Keratinocyte (primary cell): ENCODE results near the gene TRPT1. TPM values are rescaled to one million over a fixed set of nuclear protein-coding genes. Genes with fewer than 3 reads are reported as not detected.

Experiments
- DNase-seq: peaks from one replicate; pipeline ENCODE4 v3.0.0-alpha.2; 2011; ENCODE audit warnings: low read depth, missing footprints, low spot score
- FAIRE-seq: peaks from 2 replicates; lab custom pipeline; 2011; peaks lifted over from hg19 to GRCh38; lab: Jason Lieb, UNC
- H2AFZ ChIP-seq: 2 replicates; pipeline ENCODE4 v1.6.0; 2012; ENCODE audit warnings: low read length, control low read depth, inconsistent platforms; ENCODE audit not compliant: control insufficient read depth
- H3K27ac ChIP-seq: 2 replicates; pipeline ENCODE4 v1.5.1; 2011; ENCODE audit warnings: low read length; ENCODE audit not compliant: control insufficient read depth, insufficient read depth
- H3K27me3 ChIP-seq: 3 replicates; pipeline ENCODE4 v1.6.0; 2011; ENCODE audit warnings: low read length; ENCODE audit not compliant: control insufficient read depth, insufficient read depth; ENCODE audit errors: extremely low read depth
- H3K36me3 ChIP-seq, 2 experiments: 2 replicates in 1 of 2; 3 replicates in 1 of 2; pipeline ENCODE4 v1.5.1; 2011; ENCODE audit warnings: low read length in 2 of 2, mild to moderate bottlenecking in 1 of 2; ENCODE audit not compliant: control insufficient read depth in 2 of 2, insufficient read depth in 2 of 2; ENCODE audit errors: extremely low read depth in 1 of 2
- H3K4me1 ChIP-seq: 3 replicates; pipeline ENCODE4 v1.5.1; 2011; ENCODE audit warnings: low read length; ENCODE audit not compliant: control insufficient read depth, insufficient read depth; ENCODE audit errors: extremely low read depth
- H3K4me2 ChIP-seq: 3 replicates; pipeline ENCODE4 v1.6.0; 2011; ENCODE audit warnings: low read depth, low read length; ENCODE audit not compliant: control insufficient read depth, insufficient read depth; ENCODE audit errors: extremely low read depth
- H3K4me3 ChIP-seq, 3 experiments: fragments of 200-600 bp in 1 of 3; sonication (generic) in 1 of 3; 2 replicates in 2 of 3; 3 replicates in 1 of 3; pipeline ENCODE4 v1.5.1; 2011 to 2016; ENCODE audit warnings: low read length in 3 of 3, mild to moderate bottlenecking in 3 of 3, control low read depth in 2 of 3, inconsistent platforms in 1 of 3, low read depth in 1 of 3, mixed read lengths in 1 of 3, mixed run types in 1 of 3, moderate library complexity in 1 of 3; ENCODE audit not compliant: control insufficient read depth in 2 of 3, insufficient read depth in 2 of 3; ENCODE audit errors: extremely low read depth in 1 of 3
- H3K79me2 ChIP-seq: 2 replicates; pipeline ENCODE4 v1.6.0; 2012; ENCODE audit warnings: low read length; ENCODE audit not compliant: control insufficient read depth, insufficient read depth
- H3K9ac ChIP-seq: 3 replicates; pipeline ENCODE4 v1.6.0; 2011; ENCODE audit warnings: low read length; ENCODE audit not compliant: control insufficient read depth, insufficient read depth; ENCODE audit errors: extremely low read depth
- H3K9me1 ChIP-seq: 3 replicates; pipeline ENCODE4 v1.6.0; 2011; ENCODE audit warnings: low read length; ENCODE audit not compliant: control insufficient read depth, insufficient read depth; ENCODE audit errors: extremely low read depth
- H3K9me3 ChIP-seq: 2 replicates; pipeline ENCODE4 v1.5.1; 2012; ENCODE audit warnings: low read depth, low read length; ENCODE audit not compliant: control insufficient read depth
- H4K20me1 ChIP-seq: 3 replicates; pipeline ENCODE4 v1.6.0; 2011; ENCODE audit warnings: low read length; ENCODE audit not compliant: control insufficient read depth, insufficient read depth; ENCODE audit errors: extremely low read depth
- CTCF ChIP-seq, 3 experiments: IDR thresholded peaks in 1 of 3; conservative IDR thresholded peaks in 1 of 3; optimal IDR thresholded peaks in 1 of 3; 2 replicates in 2 of 3; 3 replicates in 1 of 3; pipeline versions ENCODE3 to v1.5.1; 2011; ENCODE audit warnings: low read length in 3 of 3, mild to moderate bottlenecking in 3 of 3, moderate library complexity in 2 of 3, control low read depth in 1 of 3, inconsistent platforms in 1 of 3; ENCODE audit not compliant: insufficient read depth in 2 of 3; ENCODE audit errors: extremely low read depth in 1 of 3
- EZH2 ChIP-seq: IDR thresholded peaks from one replicate; pipeline ENCODE4 v1.6.1; 2012; ENCODE audit warnings: inconsistent platforms, mild to moderate bottlenecking, low read length, moderate library complexity
- dilution Hi-C: fragments of 300-500 bp; cut with MboI; formaldehyde crosslinking; loops from one replicate; pipeline ENCODE4 v1.7.0; 2020; ENCODE audit warnings: low sequenced_read_pairs; ENCODE audit not compliant: extremely low pct_ligation_motif_present
- polyA plus RNA-seq, 5 experiments: library from polyadenylated mRNA; depleted of rRNA in 3 of 5; stranded (reverse) in 3 of 5; stranded (forward) in 1 of 5; unstranded in 1 of 5; fragments of >200 nt; gene quantifications; 1 replicate in 1 of 5; 2 replicates in 3 of 5; 3 replicates in 1 of 5; pipeline versions ENCODE4 v1.2.1 to v1.2.3, GENCODE V29; 2011 to 2012; ENCODE audit warnings: missing spikeins in 2 of 5, low read depth in 1 of 5, low replicate concordance in 1 of 5

Gene TRPT1
- polyA plus RNA-seq, 1 donor (not counting 4 experiments of a cell fraction or from before 2014, with no cell fraction given): 15.5 TPM

GRCh38 chr11:64185175-64185692 is 40.8 kb downstream of the TRPT1 start:
- H3K4me3 ChIP-seq: peak overlapping the region; percentile 76 to 89 (median 88)
- peak overlapping the region; percentile 78 for H3K9ac ChIP-seq
- H4K20me1 ChIP-seq: peaks cover 4% of the 10 kb centered on the region
- H3K79me2 ChIP-seq: peaks cover 21% of the 10 kb centered on the region
- peak overlapping the region; percentile 74 for H2AFZ ChIP-seq
- peak overlapping the region; percentile 99 for H3K4me2 ChIP-seq
- no peaks in the 10 kb centered on the region for H3K9me3 ChIP-seq
- peaks cover 0 to 12% of the 10 kb centered on the region in 2 experiments for H3K36me3 ChIP-seq
- DNase-seq (no peak), FAIRE-seq (no peak)
- TF ChIP-seq EZH2: no peak
- TF ChIP-seq CTCF (optimal IDR thresholded peaks at IDR 0.05 in 1 of 3, IDR thresholded peaks at IDR 0.05 in 1 of 3, conservative IDR thresholded peaks at IDR 0.05 in 1 of 3; ENCODE audit: extremely low read depth in 1 of 3, insufficient read depth in 2 of 3, low read length in 3 of 3): peak; percentile 16 to 42 (median 31)
- dilution Hi-C loops: no loop called here
- no peaks in the 10 kb centered on the region for H3K27me3 ChIP-seq
- peak overlapping the region; percentile 69 for H3K27ac ChIP-seq
- no peaks in the 10 kb centered on the region for H3K9me1 ChIP-seq
- peaks cover 19% of the 10 kb centered on the region for H3K4me1 ChIP-seq

GRCh38 chr11:64183890-64184289 is 42.1 kb downstream of the TRPT1 start:
- no peak for TF ChIP-seq EZH2
- FAIRE-seq: no peak
- Histone ChIP-seq H3K4me2 (no peak overlapping the region), H3K27ac (no peak overlapping the region), H3K79me2 (peaks cover 21% of the 10 kb centered on the region), H3K27me3 (no peaks in the 10 kb centered on the region), H3K9me1 (no peaks in the 10 kb centered on the region), H3K9ac (no peak overlapping the region), H4K20me1 (no peaks in the 10 kb centered on the region), H3K36me3 (peaks cover 0 to 8% of the 10 kb centered on the region in 2 experiments), H3K4me3 (no peak overlapping the region), H3K4me1 (peaks cover 19% of the 10 kb centered on the region), H2AFZ (no peak overlapping the region), H3K9me3 (no peaks in the 10 kb centered on the region)
- no peak for DNase-seq
- dilution Hi-C loops: no loop called here
